ENCODE data around the gene CLK4.

The CLK4 gene

DNA sequence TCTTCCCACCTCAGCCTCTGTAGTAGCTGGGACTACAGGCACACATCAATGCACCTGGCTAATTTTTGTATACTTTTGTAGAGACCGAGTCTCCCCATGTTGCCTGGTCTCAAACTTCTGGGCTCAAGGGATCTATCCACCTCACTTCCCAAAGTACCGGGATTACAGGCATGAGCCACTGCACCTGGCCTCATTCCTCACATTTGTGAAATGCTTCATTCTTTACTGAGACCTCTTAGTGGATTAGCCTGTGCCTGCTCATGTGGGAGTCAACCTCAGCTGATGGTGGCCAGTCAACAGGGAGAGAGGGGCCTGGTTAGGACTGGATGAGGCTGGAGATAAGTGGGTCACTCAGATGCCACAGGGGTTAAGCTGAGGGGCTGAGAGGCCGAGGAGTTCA, 37.3 kb upstream of the CLK4 start:
- Histone ChIP-seq H3K36me3 (ENCODE audit: control insufficient read depth in 1 of 2, insufficient read depth in 2 of 2, low read length in 2 of 2) (no peaks in the 10 kb centered on the region), H3K4me1 (ENCODE audit: control insufficient read depth in 1 of 2, insufficient read depth in 2 of 2, low read length in 2 of 2) (no peaks in the 10 kb centered on the region), H3K27ac (ENCODE audit: low read depth, low read length) (no peak overlapping the region), H3K4me3 (ENCODE audit: low read depth in 1 of 2, low read length in 2 of 2) (no peak overlapping the region), H3K9me3 (ENCODE audit: control insufficient read depth in 1 of 2, low read length in 2 of 2) (no peaks in the 10 kb centered on the region), H3K9ac (ENCODE audit: low read depth in 1 of 2, low read length in 2 of 2) (no peak overlapping the region), H3K27me3 (ENCODE audit: control insufficient read depth in 1 of 2, insufficient read depth in 2 of 2, low read length in 2 of 2) (no peaks in the 10 kb centered on the region)

DNA sequence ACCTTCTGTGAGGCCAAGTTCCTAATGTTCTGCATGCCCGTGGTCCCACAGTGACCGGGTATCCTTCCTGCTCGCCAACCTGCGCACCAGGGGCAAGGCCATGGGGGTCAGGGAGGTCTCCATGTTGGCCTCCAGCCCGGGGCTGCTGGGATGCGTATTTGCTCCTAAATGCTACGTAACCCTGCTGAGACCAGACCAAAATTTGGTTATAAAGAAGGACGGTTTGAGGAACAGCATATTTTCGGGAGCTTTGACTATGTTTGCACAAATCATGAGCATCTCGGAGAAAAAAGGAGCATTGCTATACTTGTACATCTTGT, 35.7 kb upstream of the CLK4 start:
- no peaks in the 10 kb centered on the region for H3K4me1 ChIP-seq (ENCODE audit: control insufficient read depth in 1 of 2, insufficient read depth in 2 of 2, low read length in 2 of 2)
- H3K27ac ChIP-seq (ENCODE audit: low read depth, low read length): no peak overlapping the region
- no peaks in the 10 kb centered on the region for H3K36me3 ChIP-seq (ENCODE audit: control insufficient read depth in 1 of 2, insufficient read depth in 2 of 2, low read length in 2 of 2)
- H3K27me3 ChIP-seq (ENCODE audit: control insufficient read depth in 1 of 2, insufficient read depth in 2 of 2, low read length in 2 of 2): no peaks in the 10 kb centered on the region
- no peak overlapping the region for H3K4me3 ChIP-seq (ENCODE audit: low read depth in 1 of 2, low read length in 2 of 2)
- no peak overlapping the region for H3K9ac ChIP-seq (ENCODE audit: low read depth in 1 of 2, low read length in 2 of 2)
- H3K9me3 ChIP-seq (ENCODE audit: control insufficient read depth in 1 of 2, low read length in 2 of 2): no peaks in the 10 kb centered on the region

DNA sequence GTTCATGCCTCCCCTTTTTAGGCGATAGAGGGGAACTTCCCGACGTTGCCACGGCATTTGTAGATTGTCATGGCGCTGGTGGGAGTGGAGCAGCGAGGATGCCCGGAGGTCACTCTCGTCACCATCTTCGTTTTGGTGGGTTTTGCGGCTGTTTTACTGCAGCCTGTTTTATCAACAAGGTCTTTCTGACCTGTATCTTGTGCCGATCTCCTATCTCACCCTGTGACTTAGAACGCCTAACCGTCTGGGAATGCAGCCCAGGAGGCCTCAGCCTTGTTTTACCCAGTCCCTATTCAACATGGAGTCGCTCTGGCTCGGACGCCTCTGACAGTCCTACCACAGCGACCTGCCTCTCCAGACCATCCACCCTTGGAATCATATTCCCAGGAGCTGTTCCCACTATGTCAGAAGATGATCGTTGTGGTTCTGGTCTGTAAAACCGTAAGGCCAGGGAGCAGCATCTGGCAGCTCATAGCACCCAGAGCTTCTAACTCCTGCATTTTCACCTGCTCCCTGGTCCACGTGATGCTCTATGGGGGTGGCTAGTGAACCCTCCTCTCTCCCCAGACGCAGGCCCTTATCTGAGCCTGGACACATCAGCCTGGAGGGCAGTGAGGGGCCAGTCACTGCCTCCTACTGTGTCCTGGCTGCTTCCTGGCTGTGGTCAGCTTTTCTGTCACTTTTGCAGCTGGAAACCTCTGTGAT, 35.1 kb upstream of the CLK4 start:
- no peaks in the 10 kb centered on the region for H3K36me3 ChIP-seq (ENCODE audit: control insufficient read depth in 1 of 2, insufficient read depth in 2 of 2, low read length in 2 of 2)
- H3K9ac ChIP-seq (ENCODE audit: low read depth in 1 of 2, low read length in 2 of 2): no peak overlapping the region
- H3K27me3 ChIP-seq (ENCODE audit: control insufficient read depth in 1 of 2, insufficient read depth in 2 of 2, low read length in 2 of 2): no peaks in the 10 kb centered on the region
- H3K4me1 ChIP-seq (ENCODE audit: control insufficient read depth in 1 of 2, insufficient read depth in 2 of 2, low read length in 2 of 2): no peaks in the 10 kb centered on the region
- H3K27ac ChIP-seq (ENCODE audit: low read depth, low read length): no peak overlapping the region
- no peak overlapping the region for H3K4me3 ChIP-seq (ENCODE audit: low read depth in 1 of 2, low read length in 2 of 2)
- no peaks in the 10 kb centered on the region for H3K9me3 ChIP-seq (ENCODE audit: control insufficient read depth in 1 of 2, low read length in 2 of 2)

DNA sequence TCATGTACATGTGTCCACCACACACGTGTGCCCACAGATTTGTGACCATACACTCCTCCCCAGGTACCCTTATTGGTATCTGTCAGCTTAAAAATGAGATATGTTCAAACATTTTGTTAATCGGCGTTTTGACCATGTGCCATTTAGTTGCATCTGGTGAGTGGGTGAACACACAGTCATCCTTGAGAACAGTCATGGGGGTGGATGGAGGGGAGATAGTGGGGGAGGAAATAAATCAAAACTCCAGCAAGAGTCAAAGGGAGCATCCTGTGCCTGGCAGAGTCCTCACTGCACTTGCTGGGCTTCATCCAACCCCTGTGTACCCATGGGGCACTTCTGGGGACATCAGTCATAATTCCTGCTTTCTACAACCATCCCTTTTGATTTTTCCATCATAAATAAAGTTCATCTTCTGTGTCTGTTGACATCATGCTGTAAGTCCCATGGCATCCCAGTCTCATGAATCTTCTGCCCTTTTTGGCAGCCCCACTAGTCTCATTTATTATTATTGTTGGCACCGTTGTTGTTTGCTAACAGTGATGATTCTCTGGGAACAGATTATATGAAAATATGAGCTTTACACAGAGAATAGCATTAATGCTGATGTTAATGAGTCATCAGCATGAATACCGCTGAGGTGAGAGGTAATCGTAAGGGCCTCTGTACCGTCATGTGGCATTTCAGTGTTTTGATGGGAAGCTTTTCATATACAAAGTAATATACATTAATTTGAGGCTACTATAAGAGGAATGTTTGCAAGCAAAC, 24.4 kb upstream of the CLK4 start:
- no peak overlapping the region for H3K4me3 ChIP-seq (ENCODE audit: low read depth in 1 of 2, low read length in 2 of 2)
- H3K36me3 ChIP-seq (ENCODE audit: control insufficient read depth in 1 of 2, insufficient read depth in 2 of 2, low read length in 2 of 2): no peaks in the 10 kb centered on the region
- no peaks in the 10 kb centered on the region for H3K27me3 ChIP-seq (ENCODE audit: control insufficient read depth in 1 of 2, insufficient read depth in 2 of 2, low read length in 2 of 2)
- H3K4me1 ChIP-seq (ENCODE audit: control insufficient read depth in 1 of 2, insufficient read depth in 2 of 2, low read length in 2 of 2): no peaks in the 10 kb centered on the region
- no peak overlapping the region for H3K27ac ChIP-seq (ENCODE audit: low read depth, low read length)
- H3K9ac ChIP-seq (ENCODE audit: low read depth in 1 of 2, low read length in 2 of 2): no peak overlapping the region
- peaks cover 0 to 3% of the 10 kb centered on the region in 2 donors for H3K9me3 ChIP-seq (ENCODE audit: control insufficient read depth in 1 of 2, low read length in 2 of 2)

DNA sequence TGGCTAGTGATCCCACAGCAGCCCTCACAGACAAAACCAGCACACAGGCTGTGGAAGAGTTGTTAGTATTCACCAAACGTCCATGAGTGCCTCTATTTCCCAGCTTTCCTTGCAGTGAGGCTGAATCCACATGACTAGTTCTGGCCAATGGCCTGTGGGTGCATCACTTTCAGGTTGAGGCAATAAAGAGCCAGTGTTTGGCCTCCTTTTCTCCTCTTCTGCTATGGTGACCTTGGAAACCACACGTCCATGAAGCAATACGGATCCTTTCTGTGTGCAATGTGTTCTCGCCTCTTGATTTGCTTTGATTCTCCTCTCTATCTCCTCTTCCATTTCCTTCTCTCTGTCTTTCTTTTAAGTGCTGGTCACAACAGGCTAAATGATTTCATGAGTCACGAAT, 23.4 kb upstream of the CLK4 start:
- Histone ChIP-seq H3K4me1 (ENCODE audit: control insufficient read depth in 1 of 2, insufficient read depth in 2 of 2, low read length in 2 of 2) (no peaks in the 10 kb centered on the region), H3K9ac (ENCODE audit: low read depth in 1 of 2, low read length in 2 of 2) (no peak overlapping the region), H3K4me3 (ENCODE audit: low read depth in 1 of 2, low read length in 2 of 2) (no peak overlapping the region), H3K27me3 (ENCODE audit: control insufficient read depth in 1 of 2, insufficient read depth in 2 of 2, low read length in 2 of 2) (no peaks in the 10 kb centered on the region), H3K9me3 (ENCODE audit: control insufficient read depth in 1 of 2, low read length in 2 of 2) (peaks cover 0 to 3% of the 10 kb centered on the region in 2 donors), H3K27ac (ENCODE audit: low read depth, low read length) (no peak overlapping the region), H3K36me3 (ENCODE audit: control insufficient read depth in 1 of 2, insufficient read depth in 2 of 2, low read length in 2 of 2) (no peaks in the 10 kb centered on the region)

DNA sequence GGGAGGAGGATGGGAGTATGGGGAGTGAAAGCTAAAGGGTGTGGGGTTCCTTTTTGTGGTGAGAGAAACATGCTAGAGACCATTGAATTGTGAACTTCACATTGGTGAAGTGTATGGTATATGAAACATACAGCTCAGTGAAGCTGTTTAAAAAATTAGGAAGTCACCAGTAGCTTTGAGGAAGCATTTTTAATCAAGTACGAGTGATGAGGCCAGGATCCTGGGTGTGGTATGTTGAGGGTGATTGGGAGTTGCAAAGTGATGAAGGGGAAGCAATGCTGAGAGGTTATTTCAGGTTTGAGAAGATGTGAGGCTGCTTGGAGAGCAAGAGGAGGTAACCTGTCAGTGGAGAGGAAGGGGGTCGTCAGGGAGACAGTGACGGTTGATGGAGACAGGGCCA, 22.7 kb upstream of the CLK4 start:
- H3K4me3 ChIP-seq (ENCODE audit: low read depth in 1 of 2, low read length in 2 of 2): no peak overlapping the region
- H3K27ac ChIP-seq (ENCODE audit: low read depth, low read length): no peak overlapping the region
- H3K9me3 ChIP-seq (ENCODE audit: control insufficient read depth in 1 of 2, low read length in 2 of 2): peaks cover 0 to 3% of the 10 kb centered on the region in 2 donors
- no peaks in the 10 kb centered on the region for H3K36me3 ChIP-seq (ENCODE audit: control insufficient read depth in 1 of 2, insufficient read depth in 2 of 2, low read length in 2 of 2)
- H3K27me3 ChIP-seq (ENCODE audit: control insufficient read depth in 1 of 2, insufficient read depth in 2 of 2, low read length in 2 of 2): no peaks in the 10 kb centered on the region
- no peak overlapping the region for H3K9ac ChIP-seq (ENCODE audit: low read depth in 1 of 2, low read length in 2 of 2)
- no peaks in the 10 kb centered on the region for H3K4me1 ChIP-seq (ENCODE audit: control insufficient read depth in 1 of 2, insufficient read depth in 2 of 2, low read length in 2 of 2)

DNA sequence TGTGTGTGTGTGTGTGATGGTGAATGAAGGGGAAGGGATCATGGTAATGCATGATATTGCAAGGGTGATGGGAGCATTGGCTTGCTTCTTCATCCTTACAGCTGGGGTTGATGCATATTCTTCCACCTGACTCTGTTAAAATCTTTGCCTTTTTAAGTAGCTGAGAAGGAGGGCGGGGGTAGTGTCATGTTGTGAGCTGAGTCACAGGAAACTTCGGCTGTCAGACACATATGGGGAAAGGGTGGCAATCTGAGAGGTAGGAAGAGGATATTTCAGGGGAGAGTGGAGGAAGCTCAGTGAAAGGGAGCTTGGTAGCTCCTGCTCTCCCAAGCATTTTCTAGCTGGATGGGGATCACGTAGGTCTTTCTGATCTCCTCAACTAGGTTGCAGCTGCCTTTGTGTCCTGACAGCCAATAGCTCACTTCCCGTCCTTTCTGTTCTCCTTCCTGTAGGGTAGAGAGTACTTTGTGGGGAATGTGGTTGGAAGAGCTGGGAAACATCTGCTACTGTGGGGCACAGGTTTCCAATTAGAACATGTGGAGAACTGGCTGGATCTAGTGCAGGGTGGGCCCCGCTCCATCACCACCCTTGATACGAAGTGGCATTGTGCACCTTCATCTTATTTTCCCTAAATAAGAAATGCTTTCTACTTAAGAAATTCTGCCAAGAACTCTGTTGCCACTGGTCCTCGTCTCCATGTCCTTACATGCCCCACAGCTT, 18.1 kb upstream of the CLK4 start:
- H3K4me3 ChIP-seq (ENCODE audit: low read depth in 1 of 2, low read length in 2 of 2): no peak overlapping the region

DNA sequence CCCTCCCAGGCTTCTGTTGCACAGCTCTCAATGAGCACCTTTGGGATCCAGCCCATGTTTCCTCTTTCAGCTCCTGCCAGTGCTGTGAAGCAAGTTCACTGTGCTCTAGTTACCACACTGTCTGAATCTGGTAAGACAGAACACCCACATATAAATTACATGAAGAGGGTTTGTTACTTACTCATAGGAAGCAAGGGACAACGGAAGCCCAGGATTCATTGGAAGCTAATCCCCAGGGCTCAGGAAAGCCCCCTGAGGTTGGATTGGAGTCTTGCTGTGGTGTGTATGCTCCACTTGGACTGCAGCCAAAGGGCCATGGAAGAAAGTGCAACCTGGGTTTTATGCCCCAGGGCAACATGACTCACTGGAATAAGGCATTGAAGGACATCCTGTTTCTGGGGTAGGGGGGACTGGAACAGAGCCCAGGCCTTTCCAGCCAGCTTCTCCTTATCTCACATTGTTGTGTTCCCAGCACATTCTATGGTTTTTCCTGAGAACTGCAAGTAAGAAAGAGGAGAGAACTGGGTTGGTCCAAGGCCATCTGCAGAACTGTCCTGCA, 15.6 kb upstream of the CLK4 start:
- H3K4me3 ChIP-seq (ENCODE audit: low read depth in 1 of 2, low read length in 2 of 2): no peak overlapping the region
- H3K9ac ChIP-seq (ENCODE audit: low read depth in 1 of 2, low read length in 2 of 2): no peak overlapping the region
- no peaks in the 10 kb centered on the region for H3K36me3 ChIP-seq (ENCODE audit: control insufficient read depth in 1 of 2, insufficient read depth in 2 of 2, low read length in 2 of 2)
- no peaks in the 10 kb centered on the region for H3K4me1 ChIP-seq (ENCODE audit: control insufficient read depth in 1 of 2, insufficient read depth in 2 of 2, low read length in 2 of 2)
- no peak overlapping the region for H3K27ac ChIP-seq (ENCODE audit: low read depth, low read length)
- no peaks in the 10 kb centered on the region for H3K9me3 ChIP-seq (ENCODE audit: control insufficient read depth in 1 of 2, low read length in 2 of 2)
- H3K27me3 ChIP-seq (ENCODE audit: control insufficient read depth in 1 of 2, insufficient read depth in 2 of 2, low read length in 2 of 2): no peaks in the 10 kb centered on the region

More for the DNA sequence above, 18.1 kb upstream of the CLK4 start:
- Histone ChIP-seq H3K27ac (ENCODE audit: low read depth, low read length) (no peak overlapping the region), H3K9ac (ENCODE audit: low read depth in 1 of 2, low read length in 2 of 2) (no peak overlapping the region), H3K4me1 (ENCODE audit: control insufficient read depth in 1 of 2, insufficient read depth in 2 of 2, low read length in 2 of 2) (no peaks in the 10 kb centered on the region), H3K27me3 (ENCODE audit: control insufficient read depth in 1 of 2, insufficient read depth in 2 of 2, low read length in 2 of 2) (no peaks in the 10 kb centered on the region), H3K36me3 (ENCODE audit: control insufficient read depth in 1 of 2, insufficient read depth in 2 of 2, low read length in 2 of 2) (no peaks in the 10 kb centered on the region), H3K9me3 (ENCODE audit: control insufficient read depth in 1 of 2, low read length in 2 of 2) (no peaks in the 10 kb centered on the region)

DNA sequence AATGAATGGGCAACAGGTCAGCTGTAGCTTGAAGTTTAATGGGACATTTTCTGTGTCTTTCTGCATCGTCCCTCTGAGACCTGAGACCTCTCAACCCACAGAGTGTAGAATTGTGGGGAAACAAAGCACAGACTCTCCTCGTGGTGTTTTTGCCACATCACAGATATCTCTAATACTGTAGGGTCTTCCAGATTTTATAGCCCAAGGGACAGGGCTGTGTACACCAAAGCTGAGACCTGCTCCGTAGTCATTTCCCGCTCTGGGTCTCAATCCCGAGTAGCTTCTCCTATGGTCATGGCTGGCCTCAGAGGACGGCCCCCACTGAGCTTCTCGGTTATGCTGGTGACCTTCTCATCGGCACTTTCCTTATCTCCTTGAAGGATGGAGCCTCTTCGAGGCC, 14.9 kb upstream of the CLK4 start:
- Histone ChIP-seq H3K27me3 (ENCODE audit: control insufficient read depth in 1 of 2, insufficient read depth in 2 of 2, low read length in 2 of 2) (no peaks in the 10 kb centered on the region), H3K27ac (ENCODE audit: low read depth, low read length) (no peak overlapping the region), H3K4me3 (ENCODE audit: low read depth in 1 of 2, low read length in 2 of 2) (no peak overlapping the region)

More for the DNA sequence above, 14.9 kb upstream of the CLK4 start:
- Histone ChIP-seq H3K4me1 (ENCODE audit: control insufficient read depth in 1 of 2, insufficient read depth in 2 of 2, low read length in 2 of 2) (no peaks in the 10 kb centered on the region), H3K9ac (ENCODE audit: low read depth in 1 of 2, low read length in 2 of 2) (no peak overlapping the region), H3K36me3 (ENCODE audit: control insufficient read depth in 1 of 2, insufficient read depth in 2 of 2, low read length in 2 of 2) (no peaks in the 10 kb centered on the region), H3K9me3 (ENCODE audit: control insufficient read depth in 1 of 2, low read length in 2 of 2) (no peaks in the 10 kb centered on the region)

Data from duodenal mucosa (tissue), 2 donors.